C4-2B (cell line): ENCODE results near the gene FOXI1.

Experiments used
- CTCF ChIP-seq: fragments of 450-650 bp; conservative IDR thresholded peaks from 2 replicates; pipeline ENCODE4 v1.5.1; 2017; ENCODE audit warnings: mild to moderate bottlenecking
- ZFX ChIP-seq: fragments of 450-650 bp; IDR thresholded peaks from 2 replicates; pipeline ENCODE4 v1.6.1; 2017

- TF ChIP-seq CTCF: no peak
- TF ChIP-seq ZFX: no peak
These were observed 46.5 kb upstream of the FOXI1 start for GRCh38 chr5:170059221-170059620.
